ENCODE data around the gene AUTS2.
"Not testable (repeated sequence)": the region's sequence is repeated elsewhere in the genome, so short reads cannot be mapped to it uniquely, and the experiment has no call there.

The AUTS2 gene

GRCh38 chr7:70719125-70719524, 1120.8 kb downstream of the AUTS2 start:
- no peak for DNase-seq

GRCh38 chr7:70720191-70720873, 1122.1 kb downstream of the AUTS2 start:
- DNase-seq: no peak

GRCh38 chr7:70721500-70721899, 1123.2 kb downstream of the AUTS2 start:
- DNase-seq: no peak

GRCh38 chr7:70723339-70723738, 1125.1 kb downstream of the AUTS2 start:
- no peak for DNase-seq

- DNase-seq: no peak
Observed at GRCh38 chr7:70725448-70725847, 1127.2 kb downstream of the AUTS2 start.

- DNase-seq: no peak
Observed at GRCh38 chr7:70726294-70726693, 1128.0 kb downstream of the AUTS2 start.

GRCh38 chr7:70726951-70727378, 1128.7 kb downstream of the AUTS2 start:
- DNase-seq: no peak

GRCh38 chr7:70727861-70728260, 1129.6 kb downstream of the AUTS2 start:
- no peak for DNase-seq

- DNase-seq: peak in 6 of 58 donors; percentile 5 to 45 (median 11)
Observed at GRCh38 chr7:70728872-70729552, 1130.7 kb downstream of the AUTS2 start.

GRCh38 chr7:70729553-70730157, 1131.4 kb downstream of the AUTS2 start:
- DNase-seq: not testable (repeated sequence)

- DNase-seq: no peak
Observed at GRCh38 chr7:70730451-70731110, 1132.3 kb downstream of the AUTS2 start.

GRCh38 chr7:70733090-70733489, 1134.8 kb downstream of the AUTS2 start:
- DNase-seq: no peak

- no peak for DNase-seq
Observed at GRCh38 chr7:70734411-70734810, 1136.1 kb downstream of the AUTS2 start.

GRCh38 chr7:70735313-70735712, 1137.0 kb downstream of the AUTS2 start:
- no peak for DNase-seq

- DNase-seq: no peak
Observed at GRCh38 chr7:70736715-70737460, 1138.6 kb downstream of the AUTS2 start.

GRCh38 chr7:70738151-70738885, 1140.0 kb downstream of the AUTS2 start:
- DNase-seq: peak in 19 of 58 donors; percentile 6 to 68 (median 24)

GRCh38 chr7:70739646-70740210, 1141.5 kb downstream of the AUTS2 start:
- DNase-seq: no peak

GRCh38 chr7:70741666-70742065, 1143.4 kb downstream of the AUTS2 start:
- no peak for DNase-seq

- DNase-seq: no peak
Observed at GRCh38 chr7:70743531-70744325, 1145.5 kb downstream of the AUTS2 start.

All from anterior cingulate cortex (tissue), 58 donors.